HL-60 (cell line): Measurements from ENCODE around the gene ZFAND3.

ENCODE experiments used
- POLR2AphosphoS5 ChIP-seq: IDR thresholded peaks from 2 replicates; pipeline ENCODE4 v1.6.1; 2012; ENCODE audit warnings: low read depth
- TF ChIP-seq, protein P1 (sequence below): IDR thresholded peaks from one replicate; pipeline ENCODE4 v1.5.1; 2011; ENCODE audit warnings: low read length, control low read depth, inconsistent platforms; ENCODE audit not compliant: insufficient read depth

DNA sequence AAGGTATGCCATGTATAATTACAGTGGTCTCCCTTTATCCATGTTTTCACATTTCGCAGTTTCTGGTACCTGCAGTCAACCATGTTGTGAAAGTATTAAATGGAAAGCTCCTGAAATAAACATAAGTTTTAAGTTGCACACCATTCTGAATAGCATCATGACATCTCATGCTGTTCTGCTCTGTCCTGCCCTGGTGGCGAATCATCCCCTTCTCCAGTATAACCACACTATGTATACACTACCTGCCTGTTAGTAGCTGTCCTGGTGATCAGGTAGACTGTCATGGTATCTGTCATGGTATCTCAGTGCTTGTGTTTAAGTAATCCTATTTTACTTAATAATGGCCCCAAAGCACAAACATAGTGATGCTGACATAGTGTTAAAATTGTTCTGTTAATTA lies 97.1 kb downstream of the ZFAND3 start:
- TF ChIP-seq POLR2AphosphoS5, result no peak
- TF ChIP-seq, protein P1, sequence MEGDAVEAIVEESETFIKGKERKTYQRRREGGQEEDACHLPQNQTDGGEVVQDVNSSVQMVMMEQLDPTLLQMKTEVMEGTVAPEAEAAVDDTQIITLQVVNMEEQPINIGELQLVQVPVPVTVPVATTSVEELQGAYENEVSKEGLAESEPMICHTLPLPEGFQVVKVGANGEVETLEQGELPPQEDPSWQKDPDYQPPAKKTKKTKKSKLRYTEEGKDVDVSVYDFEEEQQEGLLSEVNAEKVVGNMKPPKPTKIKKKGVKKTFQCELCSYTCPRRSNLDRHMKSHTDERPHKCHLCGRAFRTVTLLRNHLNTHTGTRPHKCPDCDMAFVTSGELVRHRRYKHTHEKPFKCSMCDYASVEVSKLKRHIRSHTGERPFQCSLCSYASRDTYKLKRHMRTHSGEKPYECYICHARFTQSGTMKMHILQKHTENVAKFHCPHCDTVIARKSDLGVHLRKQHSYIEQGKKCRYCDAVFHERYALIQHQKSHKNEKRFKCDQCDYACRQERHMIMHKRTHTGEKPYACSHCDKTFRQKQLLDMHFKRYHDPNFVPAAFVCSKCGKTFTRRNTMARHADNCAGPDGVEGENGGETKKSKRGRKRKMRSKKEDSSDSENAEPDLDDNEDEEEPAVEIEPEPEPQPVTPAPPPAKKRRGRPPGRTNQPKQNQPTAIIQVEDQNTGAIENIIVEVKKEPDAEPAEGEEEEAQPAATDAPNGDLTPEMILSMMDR, result no peak
